ENCODE data around the gene ZNF219.

- no peak for TF ChIP-seq CTCF (IDR thresholded peaks at IDR 0.05)
- no peak for TF ChIP-seq POLR2A (IDR thresholded peaks at IDR 0.05)
Observed at GRCh38 chr14:21066882-21067502, 31.5 kb downstream of the ZNF219 start.
